Measurements from ENCODE around the gene APPL1. TPM values are rescaled to one million over a fixed set of nuclear protein-coding genes. Genes with fewer than 3 reads are reported as not detected.
A peak's percentile ranks its signal among the peaks of the same experiment; 100 is the strongest.

The APPL1 gene, protein sequence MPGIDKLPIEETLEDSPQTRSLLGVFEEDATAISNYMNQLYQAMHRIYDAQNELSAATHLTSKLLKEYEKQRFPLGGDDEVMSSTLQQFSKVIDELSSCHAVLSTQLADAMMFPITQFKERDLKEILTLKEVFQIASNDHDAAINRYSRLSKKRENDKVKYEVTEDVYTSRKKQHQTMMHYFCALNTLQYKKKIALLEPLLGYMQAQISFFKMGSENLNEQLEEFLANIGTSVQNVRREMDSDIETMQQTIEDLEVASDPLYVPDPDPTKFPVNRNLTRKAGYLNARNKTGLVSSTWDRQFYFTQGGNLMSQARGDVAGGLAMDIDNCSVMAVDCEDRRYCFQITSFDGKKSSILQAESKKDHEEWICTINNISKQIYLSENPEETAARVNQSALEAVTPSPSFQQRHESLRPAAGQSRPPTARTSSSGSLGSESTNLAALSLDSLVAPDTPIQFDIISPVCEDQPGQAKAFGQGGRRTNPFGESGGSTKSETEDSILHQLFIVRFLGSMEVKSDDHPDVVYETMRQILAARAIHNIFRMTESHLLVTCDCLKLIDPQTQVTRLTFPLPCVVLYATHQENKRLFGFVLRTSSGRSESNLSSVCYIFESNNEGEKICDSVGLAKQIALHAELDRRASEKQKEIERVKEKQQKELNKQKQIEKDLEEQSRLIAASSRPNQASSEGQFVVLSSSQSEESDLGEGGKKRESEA
- total RNA-seq (ENCODE audit: low replicate concordance) = 28.8 and 69.1 TPM in 2 replicates

DNA sequence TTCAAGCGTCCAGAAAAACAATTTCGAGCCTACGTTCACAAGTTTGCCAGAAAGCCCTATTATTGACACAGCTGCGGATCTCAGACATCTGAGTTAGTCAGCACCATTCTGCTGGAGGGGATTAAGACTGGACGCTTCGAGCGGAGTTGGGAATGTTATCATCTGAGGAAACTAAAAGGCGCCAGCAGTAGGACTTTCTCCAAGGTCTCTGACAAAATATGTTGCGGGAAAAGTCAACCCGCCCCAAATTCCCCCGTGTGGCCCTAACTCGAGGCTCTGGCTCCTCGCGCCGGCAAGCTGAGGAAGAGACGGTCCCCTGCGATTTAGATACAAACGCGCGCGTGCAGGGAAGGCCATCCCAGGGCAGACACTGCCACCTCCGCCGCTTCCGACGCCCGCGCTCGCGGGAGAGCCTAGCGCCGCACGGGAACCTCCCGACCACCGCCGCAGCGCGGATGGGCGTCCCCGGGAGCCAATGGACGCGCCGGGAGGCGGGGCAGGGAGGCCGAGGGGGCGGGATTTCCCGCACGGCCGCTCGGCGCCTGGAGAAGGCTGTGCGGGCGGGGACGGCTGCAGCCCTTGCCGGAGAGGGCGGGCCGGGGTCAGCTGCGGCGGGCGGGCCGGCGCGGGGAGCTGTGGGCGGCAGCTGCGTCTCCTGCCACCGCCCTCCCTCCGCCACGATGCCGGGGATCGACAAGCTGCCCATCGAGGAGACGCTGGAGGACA, at the start of gene APPL1:
TSS of gene APPL1 (plus strand) at position 526 of the 726 bp plus-strand sequence. CDS start at position 681, 155 bp downstream.
- TF ChIP-seq, protein P1, sequence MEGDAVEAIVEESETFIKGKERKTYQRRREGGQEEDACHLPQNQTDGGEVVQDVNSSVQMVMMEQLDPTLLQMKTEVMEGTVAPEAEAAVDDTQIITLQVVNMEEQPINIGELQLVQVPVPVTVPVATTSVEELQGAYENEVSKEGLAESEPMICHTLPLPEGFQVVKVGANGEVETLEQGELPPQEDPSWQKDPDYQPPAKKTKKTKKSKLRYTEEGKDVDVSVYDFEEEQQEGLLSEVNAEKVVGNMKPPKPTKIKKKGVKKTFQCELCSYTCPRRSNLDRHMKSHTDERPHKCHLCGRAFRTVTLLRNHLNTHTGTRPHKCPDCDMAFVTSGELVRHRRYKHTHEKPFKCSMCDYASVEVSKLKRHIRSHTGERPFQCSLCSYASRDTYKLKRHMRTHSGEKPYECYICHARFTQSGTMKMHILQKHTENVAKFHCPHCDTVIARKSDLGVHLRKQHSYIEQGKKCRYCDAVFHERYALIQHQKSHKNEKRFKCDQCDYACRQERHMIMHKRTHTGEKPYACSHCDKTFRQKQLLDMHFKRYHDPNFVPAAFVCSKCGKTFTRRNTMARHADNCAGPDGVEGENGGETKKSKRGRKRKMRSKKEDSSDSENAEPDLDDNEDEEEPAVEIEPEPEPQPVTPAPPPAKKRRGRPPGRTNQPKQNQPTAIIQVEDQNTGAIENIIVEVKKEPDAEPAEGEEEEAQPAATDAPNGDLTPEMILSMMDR (IDR thresholded peaks at IDR 0.05; ENCODE audit: insufficient read depth, low read length) = no peak
- peak within 1 kb of the TSS; percentile 81 for H3K4me3 ChIP-seq (ENCODE audit: low read depth, low read length)
- peak; percentile 83 for DNase-seq (ENCODE audit: low read depth)

DNA sequence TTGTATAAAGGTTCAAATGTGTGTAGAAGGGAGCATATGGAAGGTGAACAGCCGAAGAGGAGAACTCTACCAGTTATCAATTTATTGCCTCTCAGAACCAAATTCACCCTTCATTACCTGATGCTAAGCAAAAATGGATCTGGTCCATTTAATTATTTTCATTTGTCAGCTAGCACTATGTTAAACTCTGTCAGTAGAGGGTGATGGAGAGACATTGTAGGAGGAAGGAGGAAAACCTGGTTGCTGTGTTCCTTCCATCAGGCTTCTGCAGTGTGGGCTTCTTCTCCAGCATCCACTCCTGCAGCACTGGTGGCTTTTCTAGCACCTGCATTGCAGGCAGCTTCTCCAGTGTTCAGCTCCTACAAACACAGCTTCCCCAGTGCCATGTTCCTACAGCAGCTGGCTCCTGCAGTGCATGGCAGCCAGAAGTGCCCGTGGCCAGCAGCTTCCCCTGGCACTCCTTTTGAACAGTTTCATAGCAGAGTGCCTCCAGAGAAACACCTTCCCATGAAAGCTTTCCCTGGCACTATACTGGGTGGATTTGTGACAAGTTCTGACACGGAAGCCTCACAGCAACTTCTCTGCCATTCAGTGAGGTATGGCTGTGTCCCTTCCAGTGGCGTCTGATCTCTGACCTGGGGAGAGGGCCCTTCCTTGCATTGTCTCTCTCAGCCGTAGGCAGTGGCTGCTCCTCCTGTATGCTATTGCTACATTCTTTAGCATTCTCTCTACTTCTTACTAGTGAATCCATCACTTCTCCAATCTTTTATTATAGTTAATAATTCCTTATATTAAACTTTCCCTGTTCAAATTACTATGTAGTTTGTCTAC, 47.7 kb upstream of the APPL1 start:
- peak; percentile 42 for DNase-seq (ENCODE audit: low read depth)
- TF ChIP-seq, protein P1 (IDR thresholded peaks at IDR 0.05; ENCODE audit: insufficient read depth, low read length) = peak; percentile 52
- no peak overlapping the region for H3K4me3 ChIP-seq (ENCODE audit: low read depth, low read length)

DNA sequence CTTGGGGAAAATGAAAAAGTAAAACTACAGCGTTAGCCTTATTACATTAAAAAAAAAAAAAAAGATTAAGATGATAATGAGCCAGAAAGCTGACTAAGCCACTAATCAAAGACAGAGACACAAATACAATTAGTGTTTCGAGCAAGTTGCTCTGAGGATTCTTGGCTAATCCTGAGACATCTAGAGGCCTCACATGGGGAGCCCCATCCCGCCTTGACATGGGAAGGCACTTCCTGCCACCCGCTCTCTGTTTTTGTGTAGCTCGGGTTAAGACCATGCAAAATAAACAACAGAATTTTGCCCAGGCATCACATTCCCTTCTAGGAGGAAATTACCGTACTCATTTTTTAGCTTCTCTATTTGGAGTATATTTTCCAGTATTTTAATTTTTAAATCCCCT, 43.0 kb upstream of the APPL1 start:
- no peak for DNase-seq (ENCODE audit: low read depth)
- no peak overlapping the region for H3K4me3 ChIP-seq (ENCODE audit: low read depth, low read length)
- TF ChIP-seq, protein P1 (IDR thresholded peaks at IDR 0.05; ENCODE audit: insufficient read depth, low read length) = no peak

DNA sequence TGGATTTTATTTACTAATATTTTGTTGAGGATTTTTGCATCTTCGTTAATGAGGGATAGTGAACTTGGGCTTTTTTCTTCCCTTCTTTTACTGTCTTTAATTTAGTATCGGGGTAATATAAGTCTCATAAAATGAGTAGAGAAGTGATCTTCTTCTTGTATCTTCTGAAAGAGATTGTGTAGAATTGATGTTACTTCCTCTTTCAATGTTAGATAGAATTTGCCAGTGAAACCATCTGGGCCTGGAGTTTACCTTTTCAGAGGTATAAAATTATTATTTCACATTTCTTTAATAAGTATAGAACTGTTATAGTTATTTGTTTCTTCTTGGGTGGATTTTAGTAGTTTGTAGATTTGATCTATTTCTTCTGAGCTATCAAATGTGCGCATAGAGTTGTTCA, 35.5 kb upstream of the APPL1 start:
- TF ChIP-seq, protein P1 (IDR thresholded peaks at IDR 0.05; ENCODE audit: insufficient read depth, low read length) = no peak

DNA sequence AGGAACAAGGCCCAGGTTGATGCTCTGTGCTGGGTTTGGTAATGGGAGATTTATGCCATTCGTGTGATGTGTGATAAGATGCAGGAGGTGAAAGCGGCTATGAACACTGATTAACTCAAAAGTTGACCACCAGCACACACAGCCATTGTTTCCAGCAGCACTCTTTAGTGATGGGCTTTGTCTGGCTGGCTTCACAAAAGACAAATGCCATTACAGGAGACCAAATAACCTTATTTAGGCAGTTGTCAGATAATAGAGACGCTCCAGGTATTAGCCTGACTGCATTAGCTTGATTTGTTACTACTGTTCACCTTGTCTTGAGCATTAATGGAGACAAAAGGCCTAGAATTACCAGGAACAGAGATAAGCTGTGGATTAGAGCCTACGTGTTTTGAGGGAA, 32.9 kb upstream of the APPL1 start:
- no peak for DNase-seq (ENCODE audit: low read depth)
- H3K4me3 ChIP-seq (ENCODE audit: low read depth, low read length) = no peak overlapping the region
- TF ChIP-seq, protein P1 (IDR thresholded peaks at IDR 0.05; ENCODE audit: insufficient read depth, low read length) = no peak

More for the DNA sequence above, 35.5 kb upstream of the APPL1 start:
- DNase-seq (ENCODE audit: low read depth) = no peak
- H3K4me3 ChIP-seq (ENCODE audit: low read depth, low read length) = no peak overlapping the region

DNA sequence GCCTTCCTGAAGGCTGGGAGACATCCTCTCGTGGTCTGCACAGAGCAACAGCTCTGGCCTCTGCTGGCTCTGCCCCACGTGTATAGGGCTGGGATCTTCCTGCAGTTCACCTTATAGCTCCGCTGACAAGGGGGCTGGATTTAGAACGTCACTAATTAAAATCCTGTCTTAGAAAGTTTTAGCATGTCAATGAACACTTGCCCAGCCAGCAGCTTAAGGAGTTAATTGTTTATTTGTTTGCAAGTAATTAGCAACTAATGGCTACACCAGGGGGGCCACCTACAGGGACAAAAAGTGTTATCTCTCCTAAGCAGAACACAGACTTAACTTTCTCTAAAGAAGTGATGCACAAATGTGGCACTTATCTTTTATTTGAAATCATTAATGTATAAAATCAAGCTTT, 27.6 kb upstream of the APPL1 start, which contains the start of gene HESX1:
TSS of gene HESX1 (minus strand) at position 84 of the 403 bp plus-strand sequence. CDS start at position 24, 60 bp downstream.
- TF ChIP-seq, protein P1 (IDR thresholded peaks at IDR 0.05; ENCODE audit: insufficient read depth, low read length) = no peak
- no peak for DNase-seq (ENCODE audit: low read depth)
- H3K4me3 ChIP-seq (ENCODE audit: low read depth, low read length) = no peak within 1 kb of the TSS
